Activated naive CD4-positive, alpha-beta T cell treated with anti-CD3 and anti-CD28 coated beads, Interleukin-2, amount 50 U/mL, for 72 hours (primary cell): ENCODE measurements around the gene THRA. TPM values are rescaled to one million over a fixed set of nuclear protein-coding genes. Genes with fewer than 3 reads are reported as not detected.
A peak's percentile ranks its signal among the peaks of the same experiment; 100 is the strongest.

ENCODE experiments used
- ATAC-seq, 2 donors: fragments of 150-1000 bp; cut with Tn5 transposase; 2 replicates each; pipeline ENCODE4 v1.10.0; 2021; ENCODE audit warnings: mild to moderate bottlenecking in 2 of 2, moderate library complexity in 2 of 2
- DNase-seq, 2 donors: peaks; one replicate each; pipeline ENCODE4 v3.0.0; 2021 to 2022; ENCODE audit warnings: low spot score in 2 of 2
- H3K27ac Mint-ChIP-seq, 2 donors: one replicate each; pipeline ENCODE4 v1.8.0; 2022; ENCODE audit warnings: mild to moderate bottlenecking in 2 of 2, mixed read lengths in 2 of 2
- H3K36me3 Mint-ChIP-seq, 2 donors: one replicate each; pipeline ENCODE4 v1.8.0; 2022; ENCODE audit warnings: mixed read lengths in 2 of 2
- H3K9me3 Mint-ChIP-seq, 2 donors: one replicate each; pipeline ENCODE4 v1.8.0; 2022; ENCODE audit warnings: mixed read lengths in 2 of 2
- total RNA-seq, 2 donors: library from RNA; stranded (reverse); gene quantifications; one replicate each; pipeline ENCODE4 v1.2.3, GENCODE V29; 2022

THRA gene
- total RNA-seq, 2 donors from 2014 or later: 14.5 to 19.3 TPM

- peaks cover 0 to 5% of the 10 kb centered on the region in 2 donors for H3K36me3 Mint-ChIP-seq
Measured at GRCh38 chr17:40108970-40109824, 46.4 kb downstream of the THRA start.

GRCh38 chr17:40110026-40110845 lies 47.5 kb downstream of the THRA start:
- peaks cover 0 to 5% of the 10 kb centered on the region in 2 donors for H3K36me3 Mint-ChIP-seq
- ATAC-seq (no peak), DNase-seq (peak in 1 of 2 donors; percentile 48)
- peak overlapping the region in 1 of 2 donors; percentile 74 for H3K27ac Mint-ChIP-seq
- no peaks in the 10 kb centered on the region for H3K9me3 Mint-ChIP-seq

More at GRCh38 chr17:40108970-40109824, 46.4 kb downstream of the THRA start:
- H3K9me3 Mint-ChIP-seq: no peaks in the 10 kb centered on the region
- H3K27ac Mint-ChIP-seq: peak overlapping the region in 1 of 2 donors; percentile 13
- ATAC-seq (no peak), DNase-seq (no peak)

- H3K9me3 Mint-ChIP-seq: no peaks in the 10 kb centered on the region
- peak; percentile 46 to 52 for ATAC-seq
- peaks cover 0 to 5% of the 10 kb centered on the region in 2 donors for H3K36me3 Mint-ChIP-seq
- DNase-seq: peak; percentile 68 to 79
- peak overlapping the region; percentile 74 to 87 for H3K27ac Mint-ChIP-seq
Measured at GRCh38 chr17:40111221-40112128, 48.7 kb downstream of the THRA start.

GRCh38 chr17:40112191-40112711 lies 49.5 kb downstream of the THRA start:
- no peak for ATAC-seq
- no peaks in the 10 kb centered on the region for H3K9me3 Mint-ChIP-seq
- H3K27ac Mint-ChIP-seq: peak overlapping the region in 1 of 2 donors; percentile 74
- DNase-seq: no peak
- H3K36me3 Mint-ChIP-seq: peaks cover 0 to 5% of the 10 kb centered on the region in 2 donors

GRCh38 chr17:40112718-40113109 lies 49.9 kb downstream of the THRA start:
- ATAC-seq (no peak), DNase-seq (peak in 1 of 2 donors; percentile 23)
- peak overlapping the region in 1 of 2 donors; percentile 74 for H3K27ac Mint-ChIP-seq
- H3K9me3 Mint-ChIP-seq: no peaks in the 10 kb centered on the region
- peaks cover 0 to 5% of the 10 kb centered on the region in 2 donors for H3K36me3 Mint-ChIP-seq

- no peaks in the 10 kb centered on the region for H3K9me3 Mint-ChIP-seq
- peak overlapping the region; percentile 74 to 91 for H3K27ac Mint-ChIP-seq
- peak; percentile 85 to 92 for ATAC-seq
- peaks cover 0 to under 1% of the 10 kb centered on the region in 2 donors for H3K36me3 Mint-ChIP-seq
- peak; percentile 90 to 92 for DNase-seq
Measured at GRCh38 chr17:40113110-40113906, 50.5 kb downstream of the THRA start.

GRCh38 chr17:40113907-40114245 lies 51.1 kb downstream of the THRA start:
- no peaks in the 10 kb centered on the region for H3K36me3 Mint-ChIP-seq
- no peak for DNase-seq
- peak overlapping the region in 1 of 2 donors; percentile 74 for H3K27ac Mint-ChIP-seq

GRCh38 chr17:40115101-40115436 lies 52.3 kb downstream of the THRA start:
- H3K27ac Mint-ChIP-seq: peak overlapping the region in 1 of 2 donors; percentile 16
- ATAC-seq (no peak), DNase-seq (no peak)
- H3K9me3 Mint-ChIP-seq: no peaks in the 10 kb centered on the region
- no peaks in the 10 kb centered on the region for H3K36me3 Mint-ChIP-seq

More at GRCh38 chr17:40113907-40114245, 51.1 kb downstream of the THRA start:
- no peaks in the 10 kb centered on the region for H3K9me3 Mint-ChIP-seq
- no peak for ATAC-seq

GRCh38 chr17:40121181-40122135 lies 58.7 kb downstream of the THRA start, which contains the start of gene MSL1:
MSL1 (plus strand) TSS chr17:40121971; CDS start chr17:40122613, 642 bp downstream.
- Mint-ChIP-seq H3K27ac (peak within 1 kb of the TSS; percentile 84 to 95), H3K36me3 (peaks cover 31 to 32% of the 10 kb centered on the region in 2 donors), H3K9me3 (no peaks in the 10 kb centered on the region)
- DNase-seq (peak; percentile 85 to 89), ATAC-seq (peak; percentile 77)

- Mint-ChIP-seq H3K36me3 (peaks cover 31 to 32% of the 10 kb centered on the region in 2 donors), H3K27ac (peak overlapping the region in 1 of 2 donors; percentile 84), H3K9me3 (no peaks in the 10 kb centered on the region)
- peak; percentile 25 to 64 for DNase-seq
- peak; percentile 30 to 48 for ATAC-seq
Measured at GRCh38 chr17:40122136-40122998, 59.6 kb downstream of the THRA start.

- peak overlapping the region; percentile 84 to 85 for H3K27ac Mint-ChIP-seq
- DNase-seq: peak; percentile 61 to 66
- H3K36me3 Mint-ChIP-seq: peaks cover 31 to 32% of the 10 kb centered on the region in 2 donors
- no peaks in the 10 kb centered on the region for H3K9me3 Mint-ChIP-seq
- peak; percentile 19 to 49 for ATAC-seq
Measured at GRCh38 chr17:40122999-40123810, 60.4 kb downstream of the THRA start.

- no peak for ATAC-seq
- no peak for DNase-seq
- H3K27ac Mint-ChIP-seq: peak overlapping the region; percentile 84 to 85
- peaks cover 31 to 32% of the 10 kb centered on the region in 2 donors for H3K36me3 Mint-ChIP-seq
- no peaks in the 10 kb centered on the region for H3K9me3 Mint-ChIP-seq
Measured at GRCh38 chr17:40123811-40124114, 61.0 kb downstream of the THRA start.
